HG02973 (cell line): ENCODE results near the gene PTBP1.

Experiments used
- ATAC-seq: cut with Tn5 transposase; IDR thresholded peaks from one replicate; pipeline ENCODE4 v1.9.1; 2021; ENCODE audit warnings: moderate library complexity; ENCODE audit not compliant: unreplicated experiment

The PTBP1 gene

GRCh38 chr19:796692-797527, at the start of gene PTBP1:
Gene PTBP1 (plus strand): TSS chr19:797452. CDS start chr19:797498, 46 bp downstream.
- ATAC-seq = peak; percentile 69

DNA sequence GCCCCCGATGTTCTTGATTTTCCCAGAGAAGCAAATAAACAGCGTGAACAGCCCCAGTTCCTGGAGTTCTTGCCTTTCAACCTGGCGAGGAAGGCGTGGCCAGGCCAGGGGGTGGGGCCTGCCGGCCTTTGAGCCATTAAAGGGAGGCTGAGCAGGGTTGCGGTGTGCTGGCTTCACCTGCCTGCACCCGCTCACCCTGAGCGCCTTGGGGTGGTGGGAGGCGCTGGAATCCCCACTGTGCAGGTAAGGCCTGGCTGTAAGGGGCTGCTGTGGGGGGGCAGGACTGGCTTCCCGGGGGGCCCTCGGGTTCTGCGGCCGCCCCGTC, 49.0 kb upstream of the PTBP1 start:
- ATAC-seq = no peak

DNA sequence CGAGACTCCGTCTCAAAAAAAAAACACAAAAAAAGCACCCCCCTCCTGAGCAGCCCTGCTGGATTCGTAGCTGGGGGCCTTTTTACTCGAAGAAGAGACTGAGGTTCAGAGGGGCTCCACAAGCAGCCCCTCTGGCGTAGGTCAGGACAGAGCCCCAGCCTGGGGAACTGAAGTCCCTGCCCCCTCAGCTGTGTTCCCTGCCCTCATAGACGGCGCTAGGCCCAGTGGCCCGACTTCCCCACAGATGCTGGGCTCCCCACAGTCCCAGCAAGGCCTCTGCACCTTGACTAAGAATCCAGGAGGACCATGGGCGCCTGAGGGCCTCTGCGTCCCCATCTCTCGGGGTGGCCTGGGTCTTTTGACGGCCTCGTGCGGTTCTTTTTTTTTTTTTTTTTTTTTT, 47.4 kb upstream of the PTBP1 start:
- no peak for ATAC-seq

- no peak for ATAC-seq
Observed at GRCh38 chr19:750640-751423, 46.4 kb upstream of the PTBP1 start, which contains the start of gene MISP. Gene MISP (plus strand): TSS chr19:751112. CDS start chr19:756947, 5,835 bp downstream.

DNA sequence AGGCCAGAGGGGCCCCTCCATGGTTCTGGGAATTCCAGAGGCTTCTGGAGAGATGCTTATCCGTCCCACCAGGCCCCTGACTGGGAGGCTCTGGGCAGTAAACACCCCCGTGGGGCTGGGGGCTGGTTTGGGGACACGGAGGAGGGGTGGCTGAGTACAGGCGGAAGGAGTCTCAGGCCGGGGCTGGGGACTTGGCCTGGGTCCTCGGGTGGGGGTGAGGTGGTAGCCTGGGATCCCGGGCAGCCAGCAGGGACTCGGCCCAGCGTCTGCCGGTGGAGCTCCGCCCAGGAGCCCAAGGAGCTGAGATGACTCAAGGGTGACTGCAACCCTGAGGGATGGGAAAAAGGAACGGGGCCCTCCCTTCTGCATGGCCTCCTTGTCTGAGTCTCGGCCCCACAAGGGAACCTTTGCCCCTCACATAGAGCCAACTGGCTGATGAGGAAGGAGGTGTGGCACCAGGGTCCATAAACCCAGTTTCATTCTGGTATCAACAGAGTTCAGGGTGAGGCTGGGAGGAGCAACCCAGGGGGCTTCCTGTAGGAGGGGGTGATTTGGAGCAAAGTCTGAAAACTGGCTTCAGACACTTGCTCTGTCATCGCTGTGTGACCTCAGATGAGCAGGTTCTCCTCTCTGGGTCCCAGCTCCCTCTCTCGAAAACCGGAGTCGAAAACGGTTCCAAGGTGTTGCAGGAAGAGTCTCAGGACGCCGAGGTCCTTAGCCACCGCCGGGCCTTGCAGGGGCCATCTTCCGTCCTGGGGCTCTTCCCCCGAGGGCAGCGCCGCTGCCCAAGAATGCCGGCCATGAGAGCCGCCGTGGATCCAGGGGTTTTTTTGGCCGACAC, 45.5 kb upstream of the PTBP1 start:
- no peak for ATAC-seq

DNA sequence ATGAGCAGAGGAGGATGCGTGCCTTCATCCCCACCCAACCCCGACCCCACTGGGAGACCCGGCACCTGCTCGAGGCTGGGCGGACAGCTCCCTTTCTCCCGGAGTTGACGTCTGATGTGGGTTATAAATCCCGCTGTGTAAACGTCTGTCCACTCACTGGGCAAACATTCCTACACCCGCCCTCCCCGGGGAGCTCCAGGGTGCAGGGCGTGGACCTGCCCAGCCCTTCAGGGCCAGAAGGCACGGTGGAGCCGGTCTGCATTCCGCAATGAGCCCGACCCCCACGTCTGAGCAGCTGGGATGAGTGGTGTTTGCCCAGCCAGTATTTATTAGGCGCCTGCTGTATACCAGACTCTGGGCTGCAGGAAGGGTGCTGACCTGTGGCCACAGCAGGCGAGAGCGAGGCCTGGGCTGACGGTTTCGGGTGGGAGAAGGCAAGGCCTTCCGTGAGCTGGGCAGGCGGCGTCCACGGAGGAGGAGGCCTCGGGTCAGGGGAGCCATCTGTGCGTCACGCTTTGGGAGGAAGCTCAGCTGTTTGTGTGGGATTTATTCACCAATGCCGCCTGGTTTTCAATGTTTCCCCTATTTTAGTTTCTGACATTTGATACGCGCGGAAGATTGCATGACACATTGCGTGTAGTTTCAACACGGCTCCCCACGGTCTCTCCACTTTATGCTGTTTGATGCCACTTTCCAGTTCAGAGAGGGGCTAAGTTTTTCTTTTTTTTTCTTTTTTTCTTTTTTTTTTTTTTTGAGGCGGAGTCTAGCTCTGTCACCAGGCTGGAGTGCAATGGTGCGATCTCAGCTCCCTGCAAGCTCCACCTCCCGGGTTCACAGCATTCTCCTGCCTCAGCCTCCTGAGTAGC, 44.4 kb upstream of the PTBP1 start:
- no peak for ATAC-seq

DNA sequence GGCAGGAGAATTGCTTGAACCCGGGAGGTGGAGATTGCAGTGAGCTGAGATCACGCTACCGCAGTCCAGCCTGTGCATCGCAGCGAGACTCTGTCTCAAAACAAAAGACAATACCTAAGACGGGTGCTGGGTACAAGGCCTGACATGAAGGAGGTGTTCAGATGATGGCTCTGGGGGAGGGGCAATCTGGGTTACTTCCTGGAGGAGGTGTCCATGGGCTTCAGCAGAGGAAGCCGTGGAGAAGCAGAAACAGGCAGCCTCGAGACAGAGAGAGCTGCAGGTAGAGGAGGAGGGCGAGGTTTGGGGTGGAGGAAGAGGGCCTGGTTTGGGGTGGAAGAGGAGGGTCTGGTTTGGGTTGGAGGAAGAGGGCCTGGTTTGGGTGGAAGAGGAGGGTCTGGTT, 42.7 kb upstream of the PTBP1 start:
- no peak for ATAC-seq

GRCh38 chr19:755063-755462, 42.2 kb upstream of the PTBP1 start:
- no peak for ATAC-seq

GRCh38 chr19:756236-756635, 41.0 kb upstream of the PTBP1 start:
- no peak for ATAC-seq

- ATAC-seq = no peak
Observed at GRCh38 chr19:756821-757688, 40.2 kb upstream of the PTBP1 start.

DNA sequence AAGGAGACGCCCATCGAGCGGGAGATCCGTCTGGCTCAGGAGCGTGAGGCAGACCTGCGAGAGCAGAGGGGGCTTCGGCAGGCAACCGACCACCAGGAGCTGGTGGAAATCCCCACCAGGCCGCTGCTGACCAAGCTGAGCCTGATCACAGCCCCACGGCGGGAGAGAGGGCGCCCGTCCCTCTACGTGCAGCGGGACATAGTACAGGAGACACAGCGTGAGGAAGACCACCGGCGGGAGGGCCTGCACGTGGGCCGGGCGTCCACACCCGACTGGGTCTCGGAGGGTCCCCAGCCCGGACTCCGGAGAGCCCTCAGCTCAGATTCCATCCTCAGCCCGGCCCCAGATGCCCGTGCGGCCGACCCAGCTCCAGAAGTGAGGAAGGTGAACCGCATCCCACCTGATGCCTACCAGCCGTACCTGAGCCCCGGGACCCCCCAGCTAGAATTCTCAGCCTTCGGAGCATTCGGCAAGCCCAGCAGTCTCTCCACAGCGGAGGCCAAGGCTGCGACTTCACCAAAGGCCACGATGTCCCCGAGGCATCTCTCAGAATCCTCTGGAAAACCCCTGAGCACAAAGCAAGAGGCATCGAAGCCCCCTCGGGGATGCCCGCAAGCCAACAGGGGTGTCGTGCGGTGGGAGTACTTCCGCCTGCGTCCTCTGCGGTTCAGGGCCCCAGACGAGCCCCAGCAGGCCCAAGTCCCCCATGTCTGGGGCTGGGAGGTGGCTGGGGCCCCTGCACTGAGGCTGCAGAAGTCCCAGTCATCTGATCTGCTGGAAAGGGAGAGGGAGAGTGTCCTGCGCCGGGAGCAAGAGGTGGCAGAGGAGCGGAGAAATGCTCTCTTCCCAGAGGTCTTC, 39.2 kb upstream of the PTBP1 start:
- no peak for ATAC-seq

- ATAC-seq = no peak
Observed at GRCh38 chr19:763181-763580, 34.1 kb upstream of the PTBP1 start.

GRCh38 chr19:763869-764268, 33.4 kb upstream of the PTBP1 start:
- ATAC-seq = no peak

DNA sequence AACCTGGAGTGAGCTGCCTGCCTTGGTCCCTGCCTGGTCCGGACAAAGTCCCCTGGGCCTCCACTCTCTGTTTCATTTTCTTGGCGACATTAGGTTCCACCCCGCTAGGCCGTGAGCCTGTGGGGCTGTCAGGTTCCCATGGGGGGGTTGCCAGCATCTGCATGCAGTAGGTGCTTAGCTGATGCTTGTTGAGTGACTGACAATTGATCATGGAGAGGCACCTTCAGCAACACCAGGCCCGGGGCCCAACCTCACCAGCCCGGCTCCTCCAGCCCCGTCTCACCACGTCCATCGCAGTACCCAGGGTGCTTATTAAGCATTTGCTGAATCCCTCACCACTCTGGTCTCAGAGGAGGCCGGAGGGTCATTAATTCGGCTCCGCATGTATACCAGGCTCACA, 33.0 kb upstream of the PTBP1 start:
- ATAC-seq = no peak

DNA sequence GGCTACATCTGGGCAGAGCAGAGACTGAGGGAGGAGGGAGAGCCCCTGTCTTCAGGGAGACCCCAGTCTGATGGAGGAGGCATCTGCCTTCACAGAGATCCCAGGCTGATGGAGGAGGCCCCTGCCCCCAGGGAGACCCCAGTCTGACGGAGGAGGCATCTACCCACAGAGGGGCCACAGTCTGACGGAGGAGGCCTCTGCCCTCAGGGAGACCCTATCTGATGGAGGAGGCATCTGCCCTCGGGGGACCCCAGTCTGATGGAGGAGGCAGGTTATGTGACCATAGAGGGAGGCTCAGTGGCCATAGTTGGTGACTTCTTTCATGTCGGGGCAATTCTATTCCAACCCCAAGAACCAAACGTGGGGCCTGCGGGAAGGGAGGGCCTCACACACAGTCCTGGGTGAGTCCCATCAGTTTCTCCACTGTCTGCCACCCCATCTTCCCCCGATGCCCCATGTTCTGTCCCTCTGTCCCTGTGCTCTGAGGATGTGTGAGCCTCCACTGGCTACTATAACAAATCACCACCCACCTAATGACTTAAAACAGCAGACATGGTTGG, 32.0 kb upstream of the PTBP1 start:
- no peak for ATAC-seq

DNA sequence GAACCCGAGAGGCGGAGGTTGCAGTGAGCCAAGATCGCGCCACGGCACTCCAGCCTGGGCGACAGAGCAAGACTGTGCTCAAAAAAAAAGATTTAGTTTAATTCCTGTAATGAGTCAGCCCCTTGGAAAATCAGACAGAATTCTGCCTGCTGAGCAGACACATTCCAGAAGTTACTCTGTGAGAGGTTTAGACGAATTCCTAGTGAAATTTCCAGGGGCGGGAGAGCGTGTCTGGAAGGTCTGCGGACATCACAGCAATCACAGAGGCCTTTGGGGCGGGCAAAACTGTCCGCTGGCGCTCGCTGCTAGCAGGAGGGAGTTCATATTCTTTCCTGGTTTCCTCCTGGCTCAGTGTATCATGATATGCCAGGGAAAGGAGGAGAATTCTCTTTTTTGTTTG, 28.8 kb upstream of the PTBP1 start:
- no peak for ATAC-seq

DNA sequence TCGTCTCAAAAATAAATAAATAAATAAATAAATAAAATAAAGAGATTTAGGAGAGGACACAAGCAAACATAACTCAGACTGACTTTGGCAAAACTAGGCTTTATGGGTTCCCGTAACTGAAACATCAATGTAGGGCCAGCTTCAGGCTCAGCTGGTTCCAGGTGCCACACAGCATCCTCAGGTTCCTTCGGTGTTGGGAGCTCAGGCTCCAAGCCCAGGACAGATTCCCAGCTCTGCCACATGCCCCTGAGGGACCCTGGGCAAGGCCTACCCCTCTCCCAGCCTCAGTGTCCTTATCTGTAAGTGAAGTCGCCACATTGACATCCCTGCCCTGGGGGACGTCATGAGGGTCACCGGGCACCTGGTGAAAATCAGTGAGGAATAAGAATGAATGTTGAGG, 27.6 kb upstream of the PTBP1 start:
- ATAC-seq = no peak

DNA sequence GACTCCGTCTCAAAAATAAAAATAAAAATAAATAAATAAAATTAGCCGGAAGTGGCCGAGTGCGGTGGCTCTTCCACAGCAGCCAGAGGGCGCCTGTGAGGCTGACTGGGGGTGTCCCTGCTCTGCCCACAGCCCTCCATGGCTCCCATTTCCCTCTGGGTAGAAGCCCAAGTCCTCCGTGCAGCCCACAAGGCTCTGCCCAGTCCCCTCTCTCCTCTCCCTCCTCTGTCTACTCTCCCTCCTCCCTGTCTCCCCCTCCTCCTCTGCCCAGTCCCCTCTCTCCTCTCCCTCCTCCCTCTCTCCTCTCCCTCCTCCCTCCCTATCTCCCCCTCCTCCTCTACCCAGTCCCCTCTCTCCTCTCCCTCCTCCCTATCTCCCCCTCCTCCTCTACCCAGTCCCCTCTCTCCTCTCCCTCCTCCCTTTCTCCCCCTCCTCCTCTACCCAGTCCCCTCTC, 25.9 kb upstream of the PTBP1 start:
- no peak for ATAC-seq
